ENCODE measurements around the gene COLEC12.

The COLEC12 gene

GRCh38 chr18:515838-516237 is 15.3 kb upstream of the COLEC12 start:
- FAIRE-seq (no peak), DNase-seq (ENCODE audit: insufficient read length, low spot score) (no peak)

GRCh38 chr18:515156-515815 is 14.8 kb upstream of the COLEC12 start:
- DNase-seq (ENCODE audit: insufficient read length, low spot score) (no peak), FAIRE-seq (no peak)
- TF ChIP-seq POLR2A (IDR thresholded peaks at IDR 0.05; ENCODE audit: low read depth, low read length): no peak

More at GRCh38 chr18:515838-516237, 15.3 kb upstream of the COLEC12 start:
- TF ChIP-seq POLR2A (IDR thresholded peaks at IDR 0.05; ENCODE audit: low read depth, low read length): no peak

- TF ChIP-seq POLR2A (IDR thresholded peaks at IDR 0.05; ENCODE audit: low read depth, low read length): no peak
- FAIRE-seq (no peak), DNase-seq (ENCODE audit: insufficient read length, low spot score) (no peak)
Measured at GRCh38 chr18:513826-514530, 13.5 kb upstream of the COLEC12 start.

GRCh38 chr18:512957-513356 is 12.5 kb upstream of the COLEC12 start:
- FAIRE-seq (no peak), DNase-seq (ENCODE audit: insufficient read length, low spot score) (no peak)
- no peak for TF ChIP-seq POLR2A (IDR thresholded peaks at IDR 0.05; ENCODE audit: low read depth, low read length)

- FAIRE-seq: no peak
- no peak for DNase-seq (ENCODE audit: insufficient read length, low spot score)
- no peak for TF ChIP-seq POLR2A (IDR thresholded peaks at IDR 0.05; ENCODE audit: low read depth, low read length)
Measured at GRCh38 chr18:508835-509234, 8.3 kb upstream of the COLEC12 start.

- FAIRE-seq (no peak), DNase-seq (ENCODE audit: insufficient read length, low spot score) (no peak)
- TF ChIP-seq POLR2A (IDR thresholded peaks at IDR 0.05; ENCODE audit: low read depth, low read length): no peak
Measured at GRCh38 chr18:507636-508035, 7.1 kb upstream of the COLEC12 start.

GRCh38 chr18:506801-507200 is 6.3 kb upstream of the COLEC12 start:
- TF ChIP-seq POLR2A (IDR thresholded peaks at IDR 0.05; ENCODE audit: low read depth, low read length): no peak
- DNase-seq (ENCODE audit: insufficient read length, low spot score): no peak
- no peak for FAIRE-seq

- DNase-seq (ENCODE audit: insufficient read length, low spot score) (no peak), FAIRE-seq (no peak)
- no peak for TF ChIP-seq POLR2A (IDR thresholded peaks at IDR 0.05; ENCODE audit: low read depth, low read length)
Measured at GRCh38 chr18:506264-506663, 5.8 kb upstream of the COLEC12 start.

GRCh38 chr18:505483-506122 is 5.1 kb upstream of the COLEC12 start:
- FAIRE-seq: no peak
- TF ChIP-seq POLR2A (IDR thresholded peaks at IDR 0.05; ENCODE audit: low read depth, low read length): no peak
- DNase-seq (ENCODE audit: insufficient read length, low spot score): no peak

- FAIRE-seq: no peak
- no peak for TF ChIP-seq POLR2A (IDR thresholded peaks at IDR 0.05; ENCODE audit: low read depth, low read length)
- no peak for DNase-seq (ENCODE audit: insufficient read length, low spot score)
Measured at GRCh38 chr18:501406-501714, 859 bp upstream of the COLEC12 start.

- DNase-seq (ENCODE audit: insufficient read length, low spot score) (no peak), FAIRE-seq (no peak)
- no peak for TF ChIP-seq POLR2A (IDR thresholded peaks at IDR 0.05; ENCODE audit: low read depth, low read length)
Measured at GRCh38 chr18:499776-500631, 497 bp downstream of the COLEC12 start.

- no peak for TF ChIP-seq POLR2A (IDR thresholded peaks at IDR 0.05; ENCODE audit: low read depth, low read length)
- FAIRE-seq: no peak
- DNase-seq (ENCODE audit: insufficient read length, low spot score): no peak
Measured at GRCh38 chr18:498931-499775, 1.3 kb downstream of the COLEC12 start.

GRCh38 chr18:497688-498087 is 2.8 kb downstream of the COLEC12 start:
- FAIRE-seq (no peak), DNase-seq (ENCODE audit: insufficient read length, low spot score) (no peak)
- TF ChIP-seq POLR2A (IDR thresholded peaks at IDR 0.05; ENCODE audit: low read depth, low read length): no peak

Measured in H54 (cell line).